HG03064 (cell line): ENCODE results near the gene TPBGL.

Experiments used
- ATAC-seq: cut with Tn5 transposase; IDR thresholded peaks from one replicate; pipeline ENCODE4 v1.9.1; 2021; ENCODE audit warnings: low read depth; ENCODE audit not compliant: unreplicated experiment

TPBGL gene

DNA sequence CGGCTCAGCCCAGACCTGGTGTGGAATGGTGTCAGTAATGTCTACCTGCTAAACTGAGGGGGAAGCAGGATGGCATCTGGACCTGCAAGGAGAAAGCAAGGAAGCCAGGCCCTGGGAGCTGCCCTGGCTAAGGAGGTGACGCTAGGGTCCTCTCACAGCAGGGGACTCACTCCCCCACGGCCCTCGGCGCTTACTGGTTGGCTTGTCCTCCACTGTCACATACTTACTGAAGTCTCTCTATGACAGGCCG lies 48.9 kb downstream of the TPBGL start:
- ATAC-seq = no peak

DNA sequence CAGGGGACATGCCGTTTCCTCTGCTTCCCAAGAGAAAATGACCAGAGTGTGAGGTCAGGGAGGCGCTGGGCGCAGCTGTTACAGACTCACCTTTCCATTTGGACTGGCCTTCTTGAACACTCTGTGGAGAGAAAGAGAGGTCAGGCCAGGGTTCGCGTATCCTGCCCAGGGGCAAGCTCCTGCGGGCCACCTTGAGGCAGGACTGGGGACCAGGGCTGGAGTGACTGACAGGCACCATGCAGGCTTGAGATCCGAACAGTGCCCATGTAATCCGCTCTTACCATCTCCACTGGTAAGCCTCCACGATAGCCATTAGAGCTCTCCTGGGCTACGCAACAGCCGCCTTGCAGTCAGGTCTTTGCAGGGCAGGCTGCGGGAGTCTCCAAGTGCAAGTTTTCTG lies 49.3 kb downstream of the TPBGL start:
- ATAC-seq = no peak

DNA sequence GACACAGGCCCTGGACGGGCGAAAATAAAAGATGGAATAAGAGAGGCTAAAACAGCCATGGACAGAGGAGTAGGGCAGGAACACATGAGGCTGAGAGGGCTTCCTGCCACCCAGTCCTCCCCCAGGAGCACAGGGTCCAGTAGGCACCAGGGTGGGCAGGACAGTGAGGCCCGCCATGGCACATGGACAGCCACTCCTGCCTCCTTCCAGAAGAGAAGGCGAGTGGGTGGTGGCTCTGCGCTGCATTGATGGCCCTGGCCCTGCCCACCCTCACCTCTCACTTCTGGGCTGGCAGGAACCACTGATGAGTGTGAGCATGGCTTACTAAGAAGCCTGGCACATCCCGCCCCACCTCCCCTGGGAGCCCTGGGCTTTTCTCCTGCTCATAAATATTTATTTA lies 51.2 kb downstream of the TPBGL start:
- no peak for ATAC-seq

DNA sequence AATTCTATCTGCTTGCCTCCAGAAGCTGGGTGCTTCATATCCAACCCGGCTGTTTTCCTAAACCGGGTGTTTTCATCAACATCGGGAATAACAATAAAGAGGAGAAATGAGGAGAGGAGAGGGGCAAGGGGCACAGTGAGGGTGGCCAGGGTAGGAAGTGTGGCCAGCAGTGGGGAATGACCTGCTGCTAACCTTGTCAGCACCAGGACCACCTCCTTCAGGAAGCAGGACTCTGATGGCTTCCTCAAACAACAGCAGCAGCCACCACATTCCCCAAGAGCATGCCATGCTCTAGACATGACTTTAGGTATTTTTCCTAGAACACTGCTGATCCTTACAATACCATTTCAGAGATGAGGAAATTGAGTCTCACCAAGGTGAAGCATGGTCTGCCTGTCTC lies 52.4 kb downstream of the TPBGL start:
- ATAC-seq = no peak
